HG02970 (cell line): ENCODE measurements around the gene VAV2.
"Not testable (repeated sequence)": the region's sequence is repeated elsewhere in the genome, so short reads cannot be mapped to it uniquely, and the experiment has no call there.

Source experiments
- ATAC-seq: cut with Tn5 transposase; IDR thresholded peaks from one replicate; pipeline ENCODE4 v1.9.1; 2021; ENCODE audit warnings: mild to moderate bottlenecking, moderate library complexity, moderate number of reproducible peaks; ENCODE audit not compliant: unreplicated experiment, low FRiP score

Gene VAV2

DNA sequence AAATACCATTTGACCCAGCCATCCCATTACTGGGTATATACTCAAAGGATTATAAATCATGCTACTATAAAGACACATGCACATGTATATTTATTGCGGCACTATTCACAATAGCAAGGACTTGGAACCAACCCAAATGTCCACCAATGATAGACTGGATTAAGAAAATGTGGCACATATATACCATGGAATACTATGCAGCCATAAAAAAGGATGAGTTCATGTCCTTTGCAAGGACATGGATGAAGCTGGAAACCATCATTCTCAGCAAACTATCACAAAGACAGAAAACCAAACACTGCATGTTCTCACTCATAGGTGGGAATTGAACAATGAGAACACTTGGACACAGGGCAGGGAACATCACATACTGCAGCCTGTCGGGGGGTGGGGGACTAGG is 68.5 kb downstream of the VAV2 start:
- not testable (repeated sequence) for ATAC-seq

DNA sequence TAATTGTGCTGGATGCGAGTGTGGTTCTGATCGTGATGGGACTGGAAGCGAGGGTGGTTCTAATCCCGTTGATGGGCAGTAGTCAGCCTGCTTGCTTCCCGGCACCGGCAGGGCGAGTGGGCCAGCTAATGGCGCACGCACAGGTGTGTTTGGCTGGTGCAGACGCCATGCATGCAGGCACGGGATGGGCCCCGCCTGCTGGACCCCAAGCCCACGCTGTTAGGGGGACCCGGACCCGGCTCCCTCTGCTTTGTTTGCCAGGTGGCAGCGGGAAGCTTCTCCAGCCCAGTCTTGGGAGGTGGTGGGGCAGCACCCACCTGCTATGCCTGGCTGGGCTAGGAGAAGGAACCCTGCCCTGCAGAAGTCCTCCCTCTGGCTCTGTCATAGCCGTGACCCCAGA is 70.3 kb downstream of the VAV2 start:
- ATAC-seq: no peak

DNA sequence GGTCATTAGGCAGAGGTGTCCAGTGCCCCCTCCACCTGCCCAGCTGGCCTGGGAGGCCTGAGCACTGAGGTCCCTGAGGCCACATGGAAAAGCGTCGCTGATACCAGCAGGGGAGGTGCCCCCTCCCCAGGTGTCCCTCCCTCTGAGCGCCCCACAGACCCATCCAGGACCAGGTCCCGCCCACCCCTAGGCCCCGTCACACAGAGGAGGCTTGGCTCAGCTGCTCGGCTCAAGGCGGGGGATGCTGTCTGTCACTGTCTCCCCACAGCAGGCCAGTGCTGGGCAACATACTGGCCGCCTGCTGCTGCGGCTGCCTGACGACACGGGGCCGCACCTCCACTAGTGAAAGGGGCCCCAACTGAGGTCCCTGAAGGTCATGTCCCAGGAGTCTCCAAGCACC is 71.7 kb downstream of the VAV2 start:
- ATAC-seq: no peak

DNA sequence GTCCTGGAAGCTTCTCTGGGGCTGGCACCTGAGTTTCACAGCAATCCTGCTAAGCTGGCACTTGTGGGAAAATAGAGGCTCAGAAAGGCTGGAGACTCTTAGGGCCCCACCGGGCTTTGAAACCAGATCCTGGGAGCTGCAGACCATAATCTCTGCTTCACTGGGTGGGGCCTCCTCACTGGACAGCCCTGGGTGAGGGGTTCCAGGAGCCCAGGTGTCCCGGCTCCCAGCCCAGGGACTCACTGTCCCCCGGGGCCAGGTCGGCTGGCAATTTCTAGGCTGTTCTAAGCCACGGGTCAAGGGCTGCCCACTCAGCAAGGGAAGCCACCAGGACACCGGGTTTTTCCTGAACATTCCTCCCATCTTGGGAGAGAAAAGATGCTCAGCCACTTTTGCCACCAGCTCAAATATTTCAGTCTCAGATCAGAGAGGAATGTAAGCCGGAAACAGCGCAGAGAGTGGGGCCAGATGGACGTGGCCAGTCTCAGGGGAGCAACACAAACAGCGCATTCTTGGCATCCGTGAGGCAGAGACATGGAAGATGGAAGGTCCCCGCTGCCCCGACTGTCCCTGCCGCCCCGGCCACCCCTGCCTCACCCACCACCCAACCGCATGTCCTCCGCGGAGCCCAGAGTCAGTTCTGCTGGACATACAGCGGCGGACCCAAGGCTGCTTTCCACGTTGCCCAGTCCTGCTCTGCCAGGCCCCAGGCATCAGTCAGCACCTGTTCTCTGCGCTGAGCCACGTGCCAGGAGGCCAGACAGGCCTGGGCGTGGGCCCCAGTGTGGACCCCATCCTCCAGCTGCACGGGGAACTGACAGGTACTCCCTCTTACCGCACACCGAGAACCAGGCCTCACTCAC is 72.6 kb downstream of the VAV2 start:
- no peak for ATAC-seq

DNA sequence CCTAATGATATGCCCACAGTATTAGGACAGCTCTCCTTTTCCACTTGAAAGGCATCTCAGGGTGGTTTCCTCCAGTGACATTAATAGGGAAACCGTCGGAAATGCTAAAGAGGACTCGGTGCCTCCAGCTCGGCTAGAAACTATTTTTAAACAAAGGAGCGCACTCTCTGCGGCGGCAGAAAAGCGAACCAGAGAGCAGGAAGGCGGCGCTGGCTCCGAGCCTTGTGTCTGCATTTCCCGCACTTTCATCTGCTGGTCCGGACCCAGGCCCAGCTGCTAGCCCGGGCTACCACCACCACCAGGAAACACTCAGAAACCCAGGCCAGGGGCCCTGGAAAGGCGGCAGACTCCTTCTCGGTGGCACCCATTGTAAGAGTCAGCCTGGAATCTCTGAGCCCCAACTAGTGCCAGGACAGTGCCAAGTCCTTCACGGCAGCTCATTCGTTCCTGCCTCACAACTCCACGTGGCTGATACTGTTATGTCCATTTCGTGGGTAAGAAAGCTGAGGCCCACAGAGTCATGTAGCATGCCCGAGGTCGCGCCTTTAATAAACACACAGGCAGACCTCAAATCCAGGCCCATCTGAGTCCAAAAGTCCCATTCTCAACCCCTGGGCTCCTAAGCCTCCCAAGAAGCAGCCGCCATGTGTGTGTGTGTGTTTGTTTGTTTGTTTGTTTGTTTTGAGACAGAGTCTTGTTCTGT is 73.9 kb downstream of the VAV2 start:
- no peak for ATAC-seq

DNA sequence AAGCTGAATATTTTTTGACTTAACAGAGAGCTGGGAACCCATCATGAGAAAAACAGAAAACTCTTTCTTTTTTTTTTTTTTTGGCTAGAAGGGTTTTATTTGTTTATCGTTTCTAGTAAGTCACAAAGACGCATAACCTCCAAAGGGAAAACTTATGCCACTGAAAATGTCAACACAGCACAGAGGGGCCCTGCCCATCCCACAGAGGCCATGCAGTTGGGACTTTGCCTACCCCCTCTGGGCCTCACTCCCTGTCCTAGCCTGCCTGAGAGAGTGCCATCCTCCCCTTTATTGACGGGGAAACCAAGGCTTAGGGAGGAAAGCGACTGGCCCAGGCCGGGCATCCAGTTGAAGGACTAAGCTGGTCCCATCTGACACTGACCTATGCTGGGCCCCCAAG is 74.7 kb downstream of the VAV2 start:
- ATAC-seq: no peak

DNA sequence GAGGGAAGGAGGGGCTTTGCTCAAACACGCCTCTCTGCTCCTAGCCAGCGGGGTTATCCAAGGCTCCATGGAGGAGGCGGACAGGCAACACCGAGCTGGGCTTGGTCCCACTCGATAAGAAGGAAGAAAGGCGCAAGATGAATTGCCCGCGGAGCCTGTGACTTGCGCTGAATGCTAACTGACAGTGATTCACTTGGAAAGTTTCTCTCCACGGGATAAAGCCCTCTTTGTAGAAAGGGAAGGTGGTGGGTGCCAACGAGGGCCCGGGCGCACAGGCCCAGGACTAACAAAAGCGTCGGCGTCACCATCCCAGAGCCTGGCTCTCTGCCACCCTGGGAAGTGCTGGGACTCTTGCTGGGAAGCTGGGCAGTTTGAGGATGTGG is 76.0 kb downstream of the VAV2 start:
- ATAC-seq: no peak

DNA sequence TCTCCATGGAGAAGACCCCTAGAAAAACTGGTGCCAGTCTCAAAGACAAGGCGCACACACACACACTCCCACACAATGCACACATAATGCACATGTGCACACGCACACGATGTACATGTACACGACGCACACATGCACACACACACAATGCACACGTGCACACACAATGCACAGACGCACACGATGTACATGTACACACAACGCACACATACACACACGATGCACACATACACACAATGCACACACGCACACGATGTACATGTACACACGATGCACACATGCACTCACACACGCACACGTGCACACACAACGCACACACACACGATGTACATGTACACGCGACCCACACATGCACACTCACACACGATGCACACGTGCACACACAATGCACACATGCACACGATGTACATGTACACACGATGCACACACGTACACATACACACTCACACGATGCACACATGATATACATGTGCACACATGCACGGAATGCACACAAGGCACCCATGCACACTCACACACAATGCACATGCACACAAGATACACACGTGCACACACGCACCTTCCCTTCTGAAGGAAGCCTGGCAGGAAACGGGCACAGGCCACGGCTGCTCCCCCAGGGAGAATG is 76.5 kb downstream of the VAV2 start:
- ATAC-seq: no peak

DNA sequence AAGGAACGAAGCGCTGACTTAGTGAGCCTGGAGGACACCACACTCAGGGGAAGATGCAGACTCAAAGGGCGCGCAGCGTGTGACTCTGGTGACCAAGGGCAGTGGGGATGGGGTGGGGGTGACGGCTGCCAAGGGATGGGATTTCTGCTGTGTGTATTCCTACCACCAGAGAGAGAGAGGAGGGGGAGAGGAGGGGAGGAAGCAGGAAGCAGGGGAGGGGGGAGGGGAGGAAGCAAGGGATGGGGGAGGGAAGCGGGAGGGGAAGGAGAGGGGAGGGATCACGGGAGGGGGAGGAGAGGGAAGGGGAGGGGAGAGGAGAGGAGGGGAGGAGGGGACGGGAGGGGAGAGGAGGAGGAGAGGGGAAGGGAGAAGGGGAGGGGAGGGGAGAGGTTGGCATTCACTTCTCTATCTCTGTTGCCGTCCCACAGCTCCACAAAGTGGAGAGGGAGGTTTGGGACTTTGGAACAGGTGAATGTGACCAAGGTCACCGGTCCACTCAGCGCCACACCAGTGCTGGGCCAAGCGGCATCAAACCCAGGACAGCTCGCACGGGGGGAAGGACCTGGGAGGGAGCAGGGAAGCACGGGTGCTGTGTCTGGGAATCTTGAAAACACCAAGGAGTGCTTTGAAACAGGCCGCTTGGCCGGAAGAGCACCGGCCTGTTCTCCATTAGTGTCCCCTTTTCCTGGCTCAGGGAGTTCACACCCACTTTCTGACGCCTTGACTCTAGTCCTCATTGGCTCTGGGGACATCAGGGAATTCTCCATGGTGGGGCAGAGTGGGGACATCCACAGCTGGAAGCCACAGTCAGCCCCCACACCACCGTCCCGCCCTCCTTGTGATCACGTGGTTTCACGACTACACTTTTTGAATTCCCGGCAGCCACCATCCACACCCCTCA is 77.4 kb downstream of the VAV2 start:
- ATAC-seq: no peak

DNA sequence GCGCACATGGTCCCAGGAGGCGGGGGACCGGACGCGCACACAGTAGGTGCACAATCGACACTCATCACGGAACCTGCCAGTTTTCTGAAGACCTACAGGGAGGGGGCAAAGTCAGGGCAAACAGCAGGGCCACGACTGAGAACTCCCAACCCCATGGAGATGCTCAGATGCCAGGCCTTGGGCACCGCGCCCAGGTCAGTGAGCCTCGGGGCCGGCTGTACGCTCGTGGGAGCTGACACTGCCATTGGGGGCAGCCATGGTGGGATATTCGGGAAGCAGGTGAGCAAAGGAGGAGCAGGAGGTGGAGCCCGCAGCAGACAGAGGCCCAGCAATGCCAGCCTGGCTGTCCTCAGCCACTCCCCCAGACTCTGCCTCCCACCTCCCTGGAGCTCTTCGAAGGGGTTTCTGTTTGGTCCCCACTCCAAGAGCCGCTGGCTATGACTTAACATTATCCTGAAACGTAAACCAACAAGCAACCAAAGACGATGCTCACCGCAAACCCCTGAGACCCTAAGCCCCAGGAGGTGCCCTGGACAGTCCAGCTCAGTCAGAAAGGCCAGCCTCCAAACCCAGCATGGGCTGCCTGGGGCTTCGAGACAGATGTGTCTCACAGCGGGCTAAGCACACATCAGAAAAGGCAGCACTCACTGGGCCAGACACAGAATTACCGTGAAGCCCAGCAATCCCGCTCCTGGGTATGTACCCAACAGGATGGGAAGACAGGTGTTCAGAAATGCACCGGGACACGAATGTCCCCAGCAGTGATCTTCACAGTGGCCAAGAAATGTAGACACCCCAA is 78.4 kb downstream of the VAV2 start:
- no peak for ATAC-seq

DNA sequence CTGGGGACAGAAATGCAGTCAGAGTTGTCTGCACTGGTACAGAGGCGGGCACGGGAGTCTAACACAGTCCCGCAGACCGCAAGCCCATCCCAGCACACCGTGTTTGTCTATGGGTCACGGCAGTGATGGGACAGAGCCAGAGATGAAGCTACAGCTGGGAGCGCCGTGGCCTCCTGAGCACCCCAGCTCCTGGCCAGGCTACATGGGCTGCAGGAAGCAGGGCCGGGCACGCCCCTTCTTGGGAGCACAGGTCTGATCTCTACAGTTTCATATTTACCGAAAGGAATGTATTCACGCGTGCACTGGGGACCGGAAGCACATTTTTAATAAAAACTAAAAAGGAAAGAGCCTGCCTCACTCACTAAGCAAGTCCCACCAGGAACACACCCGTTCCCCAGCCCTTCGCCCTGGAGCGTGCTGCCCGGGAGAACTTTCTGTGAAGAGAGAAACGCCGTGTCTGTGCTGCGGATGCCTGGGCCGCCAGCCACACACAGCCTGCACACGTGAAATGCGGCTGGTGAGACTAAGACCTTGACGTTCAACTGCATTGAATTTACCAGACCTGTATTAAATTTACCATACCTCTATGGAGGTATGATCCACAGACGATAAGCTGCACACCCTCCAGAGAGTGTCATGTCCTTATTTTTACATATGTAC is 81.1 kb downstream of the VAV2 start:
- no peak for ATAC-seq

DNA sequence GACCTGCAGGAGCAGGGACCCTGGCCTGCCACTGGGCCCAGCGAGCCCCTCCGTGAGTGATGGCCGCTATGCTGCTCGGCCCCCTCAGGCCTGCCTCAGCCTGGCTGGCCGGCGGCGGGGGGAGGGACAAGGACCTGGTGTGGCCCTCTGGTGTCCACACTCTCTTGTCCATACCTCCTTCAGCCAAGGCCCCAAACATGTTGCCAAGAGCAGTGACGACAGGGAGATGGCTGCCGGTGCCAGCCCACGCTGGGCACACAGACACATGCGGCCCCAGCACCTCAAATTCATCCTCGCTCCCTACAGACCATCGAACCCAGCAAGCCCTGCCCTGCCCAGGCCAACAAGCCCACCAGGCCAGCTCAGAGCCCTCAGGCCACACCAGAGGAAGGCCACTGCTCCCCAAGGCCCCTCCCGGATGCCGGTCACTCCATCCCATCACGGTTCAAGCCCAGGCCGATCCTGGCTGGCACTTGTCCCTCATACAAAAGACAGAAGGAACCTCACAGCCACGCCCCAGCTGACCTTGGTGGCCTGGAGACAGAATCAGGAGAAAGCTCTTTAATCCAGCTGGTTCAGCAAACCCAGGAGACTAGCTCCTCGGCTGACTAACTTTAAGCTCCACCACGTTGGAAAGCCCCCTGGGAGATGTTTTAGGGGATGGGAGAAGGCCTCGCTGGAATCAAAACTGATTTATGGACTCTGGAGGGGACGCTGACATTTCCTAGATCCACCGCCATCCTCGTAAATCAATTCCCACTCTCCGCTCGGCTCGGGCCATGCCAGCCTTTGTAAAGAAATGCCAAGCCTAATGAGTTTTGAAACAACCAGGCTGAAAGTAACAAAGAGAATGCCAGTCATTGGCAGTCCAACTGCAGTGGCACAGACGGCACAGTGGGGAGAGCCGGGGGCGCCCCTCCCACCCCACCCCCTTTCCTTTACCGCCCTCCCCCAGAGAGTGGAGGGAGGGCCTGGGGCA is 84.9 kb downstream of the VAV2 start:
- ATAC-seq: no peak

DNA sequence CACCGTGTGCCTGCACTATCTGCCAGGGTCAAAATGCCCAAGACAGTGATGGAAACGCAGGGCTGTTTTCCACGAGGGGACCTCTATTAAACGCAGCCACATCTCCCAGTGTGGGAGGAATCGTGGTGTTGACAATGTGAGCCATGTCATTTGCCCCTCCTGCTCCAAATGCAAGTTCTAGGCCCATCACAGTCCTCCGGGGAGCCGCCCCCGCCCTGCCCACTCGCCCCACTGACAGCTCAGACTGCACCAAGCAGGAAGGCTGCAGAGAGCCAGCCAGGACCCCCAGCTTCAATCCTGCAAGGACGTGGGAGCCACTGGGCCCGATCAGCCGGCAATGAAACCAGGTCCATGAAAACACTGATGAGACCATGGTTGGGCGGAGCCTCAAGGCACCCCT is 85.9 kb downstream of the VAV2 start:
- no peak for ATAC-seq

DNA sequence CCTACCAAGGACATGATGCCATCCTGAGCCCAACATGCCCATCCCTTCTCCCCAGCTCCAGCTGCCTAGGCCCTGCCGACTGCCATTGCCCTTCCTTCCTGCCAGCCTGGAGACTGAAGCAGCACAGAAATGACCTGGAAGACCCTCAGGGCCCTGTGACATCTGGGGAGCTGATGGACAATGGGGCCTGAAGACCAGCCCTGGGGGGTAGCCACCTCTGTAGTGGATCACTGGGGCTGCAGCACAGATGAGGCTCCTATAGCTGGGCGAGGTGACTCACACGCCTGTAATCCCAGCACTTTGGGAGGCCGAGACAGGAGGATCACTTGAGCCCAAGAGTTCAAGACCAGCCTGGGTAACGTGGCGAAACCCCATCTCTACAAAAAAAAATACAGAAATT is 86.6 kb downstream of the VAV2 start:
- no peak for ATAC-seq

DNA sequence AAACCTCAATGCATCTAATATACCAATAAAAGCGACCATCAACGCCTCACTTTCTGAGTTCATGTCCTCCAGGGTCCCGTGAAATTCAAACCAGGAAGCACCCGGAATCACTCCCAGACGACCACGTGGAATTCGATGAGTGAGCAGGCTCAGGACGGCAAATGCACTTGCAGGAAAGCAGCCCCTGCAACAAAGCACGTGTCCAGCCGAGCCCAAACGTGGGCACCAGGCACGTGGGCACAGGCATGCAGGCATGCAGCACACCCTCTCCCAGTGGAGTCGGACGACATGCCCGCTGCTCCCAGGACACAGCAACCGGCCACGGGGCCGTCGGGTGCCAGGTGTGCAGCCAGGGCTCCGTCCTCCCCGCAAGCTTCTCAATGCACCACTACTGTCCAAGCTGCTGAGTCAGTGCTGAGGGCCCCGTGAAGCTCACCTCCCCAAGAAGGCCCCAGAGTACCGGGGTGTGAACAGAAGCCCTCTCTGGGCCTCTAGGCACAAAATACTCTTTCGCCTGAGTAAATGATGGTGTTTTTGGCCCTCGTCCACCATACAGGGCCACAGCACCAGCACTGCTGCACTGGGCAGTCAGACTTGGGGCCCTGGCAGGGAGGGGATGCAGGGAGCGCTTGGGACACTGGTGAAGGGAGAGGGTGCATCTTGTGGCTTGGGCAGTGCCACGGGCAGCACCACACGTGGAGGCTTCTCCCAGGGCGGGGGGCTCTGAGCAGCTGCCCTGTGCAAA is 87.6 kb downstream of the VAV2 start:
- no peak for ATAC-seq

DNA sequence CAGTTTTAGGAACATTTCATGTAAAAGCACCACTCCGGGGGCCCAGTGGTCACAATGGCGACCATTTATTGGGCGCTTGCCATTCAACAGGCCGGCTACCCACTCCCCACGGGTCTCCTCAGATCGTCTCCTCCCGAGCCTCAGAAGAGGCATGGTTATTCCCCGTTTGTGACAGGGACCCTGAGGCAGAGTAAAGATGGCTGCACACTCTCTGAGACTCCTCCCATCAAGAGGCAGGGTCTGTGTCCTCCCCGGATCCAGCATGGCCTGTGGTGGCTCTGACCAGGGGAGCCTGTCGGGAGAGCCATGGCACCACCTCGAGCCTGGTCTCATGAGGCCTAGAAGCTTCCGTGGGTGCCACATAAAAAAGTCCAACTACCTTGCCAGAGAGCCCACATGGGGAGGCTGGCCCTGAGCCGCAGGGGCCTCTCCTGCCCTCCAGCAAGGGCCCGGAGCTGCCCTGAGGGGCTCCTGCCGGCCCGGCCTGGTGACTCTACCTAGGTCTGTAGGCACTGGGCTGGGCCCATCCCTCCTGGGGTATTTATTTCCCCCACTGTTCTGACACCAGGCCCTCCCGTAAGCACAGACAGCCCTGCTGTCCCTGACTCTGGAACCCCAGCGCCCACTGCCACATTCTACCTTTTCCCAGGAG is 90.8 kb downstream of the VAV2 start:
- ATAC-seq: no peak

DNA sequence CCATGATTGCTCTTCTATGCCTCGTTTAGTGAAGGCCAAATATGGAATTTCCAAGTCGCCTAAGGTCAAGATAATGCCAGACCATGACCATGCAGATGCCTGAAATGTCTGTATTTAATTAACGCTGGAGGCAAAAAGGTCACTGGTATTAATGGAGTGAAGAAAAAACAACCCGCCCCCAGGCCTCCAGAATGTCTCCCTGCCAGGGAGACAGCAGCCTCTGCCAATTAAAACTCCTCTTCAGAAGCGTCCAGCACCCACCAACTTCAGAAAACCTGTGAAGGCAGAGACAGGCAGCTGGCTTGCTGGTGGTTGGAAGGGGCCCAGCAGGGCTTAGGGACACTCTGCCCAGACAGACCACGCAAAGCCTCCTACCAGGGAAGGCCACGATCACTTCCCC is 94.4 kb downstream of the VAV2 start:
- no peak for ATAC-seq
